Neuronal stem cell (in vitro differentiated cells): ENCODE results near the gene EMILIN3.

Experiments used
- DNase-seq: peaks from one replicate; pipeline ENCODE4 v3.0.0-alpha.2; 2013; ENCODE audit warnings: low spot score
- H2AFZ ChIP-seq: one replicate; pipeline ENCODE4 v1.6.1; 2013; ENCODE audit warnings: mild to moderate bottlenecking, low read length, inconsistent platforms
- H2AK5ac ChIP-seq: 2 replicates; pipeline ENCODE4 v1.6.1; 2013; ENCODE audit warnings: low read depth, mild to moderate bottlenecking, inconsistent platforms, low read length, moderate library complexity, mixed read lengths
- H2BK120ac ChIP-seq: 2 replicates; pipeline ENCODE4 v1.6.1; 2013; ENCODE audit warnings: low read depth, mild to moderate bottlenecking, inconsistent platforms, low read length, moderate library complexity, mixed read lengths
- H2BK12ac ChIP-seq: one replicate; pipeline ENCODE4 v1.6.1; 2013; ENCODE audit warnings: low read length, inconsistent platforms
- H2BK15ac ChIP-seq: 2 replicates; pipeline ENCODE4 v1.6.1; 2013; ENCODE audit warnings: mild to moderate bottlenecking, low read length, inconsistent platforms, mixed read lengths
- H2BK5ac ChIP-seq: one replicate; pipeline ENCODE4 v1.6.1; 2013; ENCODE audit warnings: inconsistent platforms, mild to moderate bottlenecking, low read length, moderate library complexity
- H3K14ac ChIP-seq: one replicate; pipeline ENCODE4 v1.6.1; 2013; ENCODE audit warnings: low read length, inconsistent platforms
- H3K18ac ChIP-seq: 2 replicates; pipeline ENCODE4 v1.6.1; 2013; ENCODE audit warnings: low read length, inconsistent platforms
- H3K23ac ChIP-seq: 2 replicates; pipeline ENCODE4 v1.6.1; 2013; ENCODE audit warnings: low read depth, mild to moderate bottlenecking, mixed read lengths, low read length, inconsistent platforms; ENCODE audit not compliant: poor library complexity
- H3K27ac ChIP-seq: replicated peaks from 3 replicates; pipeline ENCODE4 v1.5.1; 2013; ENCODE audit warnings: low read length, inconsistent platforms
- H3K27me3 ChIP-seq, 3 experiments: 2 replicates each; pipeline ENCODE4 v1.6.1; 2013; ENCODE audit warnings: low read length in 3 of 3, mild to moderate bottlenecking in 2 of 3, inconsistent platforms in 1 of 3, low read depth in 1 of 3, mixed read lengths in 1 of 3, moderate library complexity in 1 of 3; ENCODE audit not compliant: control insufficient read depth in 3 of 3, insufficient read depth in 3 of 3
- H3K36me3 ChIP-seq, 2 donors: replicated peaks in 1 of 2; 2 replicates each; pipeline ENCODE4 v1.6.1; 2013; ENCODE audit warnings: low read length in 2 of 2; ENCODE audit not compliant: control insufficient read depth in 2 of 2, insufficient read depth in 2 of 2
- H3K4ac ChIP-seq: 2 replicates; pipeline ENCODE4 v1.6.1; 2013; ENCODE audit warnings: inconsistent platforms, mild to moderate bottlenecking, low read length, moderate library complexity
- H3K4me1 ChIP-seq, 2 donors: 1 replicate in 1 of 2; 2 replicates in 1 of 2; pipeline ENCODE4 v1.6.1; 2013; ENCODE audit warnings: low read length in 2 of 2, low read depth in 1 of 2; ENCODE audit not compliant: control insufficient read depth in 2 of 2, insufficient read depth in 1 of 2
- H3K4me2 ChIP-seq: one replicate; pipeline ENCODE4 v1.6.1; 2013; ENCODE audit warnings: mild to moderate bottlenecking, low read length, inconsistent platforms; ENCODE audit not compliant: insufficient read depth, poor library complexity, severe bottlenecking
- H3K4me3 ChIP-seq, 2 donors: 2 replicates each; pipeline ENCODE4 v1.5.1; 2013; ENCODE audit warnings: low read length in 2 of 2, mild to moderate bottlenecking in 2 of 2, inconsistent platforms in 1 of 2, moderate library complexity in 1 of 2
- H3K79me1 ChIP-seq: one replicate; pipeline ENCODE4 v1.6.1; 2013; ENCODE audit warnings: low read depth, mild to moderate bottlenecking, inconsistent platforms, low read length, moderate library complexity
- H3K9ac ChIP-seq: one replicate; pipeline ENCODE4 v1.6.1; 2013; ENCODE audit warnings: mild to moderate bottlenecking, low read depth, low read length, inconsistent platforms; ENCODE audit not compliant: poor library complexity
- H3K9me3 ChIP-seq, 2 donors: replicated peaks in 1 of 2; 2 replicates each; pipeline versions ENCODE3 to v1.6.1; 2013; ENCODE audit warnings: low read length in 2 of 2, mild to moderate bottlenecking in 2 of 2, inconsistent platforms in 1 of 2, low read depth in 1 of 2, mixed read lengths in 1 of 2, moderate library complexity in 1 of 2; ENCODE audit not compliant: control insufficient read depth in 2 of 2, insufficient read depth in 1 of 2
- H4K8ac ChIP-seq: one replicate; pipeline ENCODE4 v1.6.1; 2013; ENCODE audit warnings: low read depth, mild to moderate bottlenecking, inconsistent platforms, low read length, moderate library complexity
- H4K91ac ChIP-seq: one replicate; pipeline ENCODE4 v1.6.1; 2013; ENCODE audit warnings: low read length, low read depth, mild to moderate bottlenecking, inconsistent platforms; ENCODE audit not compliant: poor library complexity
- WGBS, 2 donors: extraction: QIAGEN DNeasy Blood & Tissue Kit; methylation state at CpG; one replicate each; pipeline ENCODE4 v1.1.7; 2013; ENCODE audit warnings: missing lambda C conversion rate in 2 of 2, mixed read lengths in 1 of 2; ENCODE audit not compliant: insufficient read length in 2 of 2, insufficient replicate concordance in 1 of 2; ENCODE audit errors: extremely low coverage in 2 of 2; 5-methylcytosine and 5-hydroxymethylcytosine counted together

EMILIN3 gene

GRCh38 chr20:41411391-41411847 is 44.8 kb upstream of the EMILIN3 start:
- Histone ChIP-seq H3K79me1 (no peaks in the 10 kb centered on the region), H3K4me3 (no peak overlapping the region), H2BK120ac (no peak overlapping the region), H2BK5ac (no peak overlapping the region), H2AK5ac (no peak overlapping the region), H3K27me3 (no peaks in the 10 kb centered on the region), H2BK12ac (no peak overlapping the region), H3K23ac (no peak overlapping the region), H3K9ac (no peak overlapping the region), H4K8ac (no peak overlapping the region), H3K4ac (no peak overlapping the region), H3K4me2 (no peak overlapping the region), H3K18ac (no peak overlapping the region), H3K27ac (no peak overlapping the region), H2BK15ac (no peak overlapping the region), H3K4me1 (peaks cover 0 to 3% of the 10 kb centered on the region in 2 donors), H3K14ac (no peak overlapping the region), H4K91ac (no peak overlapping the region), H3K36me3 (peaks cover 59 to 100% of the 10 kb centered on the region in 2 donors), H2AFZ (no peak overlapping the region), H3K9me3 (no peaks in the 10 kb centered on the region)
- WGBS, 2 donors = no CpG with 5 or more reads among the region's 2 CpGs
- no peak for DNase-seq

GRCh38 chr20:41408986-41409385 is 42.4 kb upstream of the EMILIN3 start:
- H2AK5ac ChIP-seq = no peak overlapping the region
- DNase-seq = no peak
- no peak overlapping the region for H3K27ac ChIP-seq
- no CpG with 5 or more reads among the region's 9 CpGs for WGBS, 2 donors
- peaks cover 0 to 3% of the 10 kb centered on the region in 2 donors for H3K4me1 ChIP-seq
- H3K9me3 ChIP-seq = no peaks in the 10 kb centered on the region
- no peak overlapping the region for H3K4me3 ChIP-seq
- no peak overlapping the region for H4K8ac ChIP-seq
- no peak overlapping the region for H4K91ac ChIP-seq
- no peak overlapping the region for H2BK120ac ChIP-seq
- no peaks in the 10 kb centered on the region for H3K79me1 ChIP-seq
- H2AFZ ChIP-seq = no peak overlapping the region
- H2BK5ac ChIP-seq = no peak overlapping the region
- H3K4ac ChIP-seq = no peak overlapping the region
- no peak overlapping the region for H3K14ac ChIP-seq
- H3K36me3 ChIP-seq = peaks cover 58 to 100% of the 10 kb centered on the region in 2 donors
- H3K4me2 ChIP-seq = no peak overlapping the region
- no peak overlapping the region for H3K9ac ChIP-seq
- H3K23ac ChIP-seq = no peak overlapping the region
- H3K18ac ChIP-seq = no peak overlapping the region
- H3K27me3 ChIP-seq = no peaks in the 10 kb centered on the region
- no peak overlapping the region for H2BK15ac ChIP-seq
- no peak overlapping the region for H2BK12ac ChIP-seq

- no peaks in the 10 kb centered on the region for H3K9me3 ChIP-seq
- H2BK15ac ChIP-seq = no peak overlapping the region
- H3K23ac ChIP-seq = no peak overlapping the region
- peaks cover 59 to 100% of the 10 kb centered on the region in 2 donors for H3K36me3 ChIP-seq
- no peaks in the 10 kb centered on the region for H3K79me1 ChIP-seq
- no peak overlapping the region for H2BK5ac ChIP-seq
- no peak overlapping the region for H2BK12ac ChIP-seq
- no peak overlapping the region for H2BK120ac ChIP-seq
- H3K18ac ChIP-seq = no peak overlapping the region
- H3K14ac ChIP-seq = no peak overlapping the region
- H2AFZ ChIP-seq = no peak overlapping the region
- no peak overlapping the region for H4K8ac ChIP-seq
- H3K4me3 ChIP-seq = no peak overlapping the region
- WGBS, 2 donors = no CpG with 5 or more reads among the region's 5 CpGs
- H3K27ac ChIP-seq = no peak overlapping the region
- no peaks in the 10 kb centered on the region for H3K27me3 ChIP-seq
- H4K91ac ChIP-seq = no peak overlapping the region
- no peak overlapping the region for H3K9ac ChIP-seq
- no peak overlapping the region for H3K4me2 ChIP-seq
- H3K4ac ChIP-seq = no peak overlapping the region
- peaks cover 0 to 3% of the 10 kb centered on the region in 2 donors for H3K4me1 ChIP-seq
- H2AK5ac ChIP-seq = no peak overlapping the region
- DNase-seq = no peak
Observed at GRCh38 chr20:41408156-41408794, 41.7 kb upstream of the EMILIN3 start.

GRCh38 chr20:41407607-41408006 is 41.0 kb upstream of the EMILIN3 start:
- H3K9me3 ChIP-seq = no peaks in the 10 kb centered on the region
- H3K18ac ChIP-seq = no peak overlapping the region
- DNase-seq = no peak
- no peak overlapping the region for H3K4me3 ChIP-seq
- H4K8ac ChIP-seq = no peak overlapping the region
- H2AK5ac ChIP-seq = no peak overlapping the region
- H2BK15ac ChIP-seq = no peak overlapping the region
- no peak overlapping the region for H2BK5ac ChIP-seq
- H3K4me1 ChIP-seq = peaks cover 0 to 3% of the 10 kb centered on the region in 2 donors
- H3K23ac ChIP-seq = no peak overlapping the region
- H3K79me1 ChIP-seq = no peaks in the 10 kb centered on the region
- H3K36me3 ChIP-seq = peaks cover 55 to 100% of the 10 kb centered on the region in 2 donors
- H2BK12ac ChIP-seq = no peak overlapping the region
- peak overlapping the region; percentile 5 for H3K9ac ChIP-seq
- H3K4ac ChIP-seq = no peak overlapping the region
- no peak overlapping the region for H2AFZ ChIP-seq
- H3K4me2 ChIP-seq = no peak overlapping the region
- H2BK120ac ChIP-seq = no peak overlapping the region
- no peak overlapping the region for H4K91ac ChIP-seq
- H3K27me3 ChIP-seq = no peaks in the 10 kb centered on the region
- no peak overlapping the region for H3K27ac ChIP-seq
- H3K14ac ChIP-seq = peak overlapping the region; percentile 56
- no CpG with 5 or more reads among the region's 10 CpGs for WGBS, 2 donors
